GM18868 (cell line): Measurements from ENCODE around the gene ABCA8.

Experiments
- ATAC-seq: cut with Tn5 transposase; IDR thresholded peaks from one replicate; pipeline ENCODE4 v1.9.1; 2021; ENCODE audit warnings: mild to moderate bottlenecking, moderate library complexity; ENCODE audit not compliant: unreplicated experiment

The ABCA8 gene

DNA sequence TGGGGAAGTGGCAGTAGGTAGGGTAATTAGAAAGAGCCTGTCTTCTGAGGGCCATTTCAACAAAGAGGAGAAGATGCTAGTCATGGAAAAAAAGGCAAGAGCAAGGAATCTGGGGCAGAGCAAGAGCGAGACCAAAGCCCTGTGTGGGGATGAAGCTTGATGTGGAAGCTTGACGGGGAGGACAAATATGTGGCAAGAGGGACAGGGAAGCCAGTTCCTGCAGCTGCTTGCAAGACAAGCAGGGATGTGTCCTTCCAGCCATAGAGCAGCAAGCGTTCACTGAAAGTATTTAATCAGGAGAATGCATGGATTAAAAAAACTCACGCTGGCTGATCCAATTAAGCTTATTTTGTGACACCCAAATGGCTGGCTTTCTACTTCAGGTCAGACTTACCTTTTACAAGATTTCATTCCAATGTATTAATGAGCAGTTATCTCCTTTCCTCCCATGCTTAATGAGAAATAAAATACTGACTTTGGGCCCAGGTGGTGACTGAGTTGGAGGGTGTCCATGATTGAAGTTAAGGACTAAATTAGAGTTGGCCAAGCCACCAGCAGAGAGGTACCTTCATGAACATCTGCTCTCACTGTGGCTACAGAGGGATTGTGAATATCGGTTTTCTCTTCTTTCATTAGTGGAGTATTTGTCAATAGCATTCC, 76.8 kb downstream of the ABCA8 start:
- no peak for ATAC-seq

DNA sequence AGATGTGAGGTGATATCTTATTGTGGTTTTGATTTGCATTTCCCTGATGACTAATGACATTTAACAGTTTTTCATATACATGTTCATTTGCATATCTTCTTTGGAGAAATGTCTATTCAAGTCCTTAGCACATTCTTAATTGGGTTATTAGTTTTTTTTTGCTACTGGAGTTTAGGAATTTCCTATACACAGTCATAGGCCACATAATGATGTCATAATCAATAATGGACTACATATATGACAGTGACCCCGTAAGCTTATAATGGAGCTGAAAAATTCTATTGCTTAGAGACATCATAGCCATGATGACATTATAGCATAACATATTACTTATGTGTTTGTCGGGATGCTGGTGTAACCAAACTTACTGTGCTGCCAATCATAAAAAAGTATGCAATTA, 83.7 kb downstream of the ABCA8 start:
- ATAC-seq, result no peak

DNA sequence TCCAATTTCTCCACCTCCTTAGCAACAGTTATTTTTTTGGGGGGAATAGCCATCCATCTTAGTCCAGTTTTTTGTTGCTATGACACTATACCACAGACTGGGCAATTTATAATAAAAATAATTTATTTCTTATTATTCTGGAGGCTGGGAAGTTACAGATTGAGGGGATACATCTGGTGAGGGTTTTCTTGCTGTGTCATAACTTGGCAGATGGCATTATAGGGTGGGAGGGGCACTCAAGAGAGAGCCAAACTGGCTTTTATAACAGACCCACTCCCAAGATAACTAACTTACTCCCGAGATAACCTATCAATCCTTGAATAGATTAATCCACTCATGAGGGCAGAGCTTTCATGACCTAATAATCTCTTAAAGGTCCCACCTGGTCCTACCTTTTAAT, 84.2 kb downstream of the ABCA8 start:
- ATAC-seq, result no peak

DNA sequence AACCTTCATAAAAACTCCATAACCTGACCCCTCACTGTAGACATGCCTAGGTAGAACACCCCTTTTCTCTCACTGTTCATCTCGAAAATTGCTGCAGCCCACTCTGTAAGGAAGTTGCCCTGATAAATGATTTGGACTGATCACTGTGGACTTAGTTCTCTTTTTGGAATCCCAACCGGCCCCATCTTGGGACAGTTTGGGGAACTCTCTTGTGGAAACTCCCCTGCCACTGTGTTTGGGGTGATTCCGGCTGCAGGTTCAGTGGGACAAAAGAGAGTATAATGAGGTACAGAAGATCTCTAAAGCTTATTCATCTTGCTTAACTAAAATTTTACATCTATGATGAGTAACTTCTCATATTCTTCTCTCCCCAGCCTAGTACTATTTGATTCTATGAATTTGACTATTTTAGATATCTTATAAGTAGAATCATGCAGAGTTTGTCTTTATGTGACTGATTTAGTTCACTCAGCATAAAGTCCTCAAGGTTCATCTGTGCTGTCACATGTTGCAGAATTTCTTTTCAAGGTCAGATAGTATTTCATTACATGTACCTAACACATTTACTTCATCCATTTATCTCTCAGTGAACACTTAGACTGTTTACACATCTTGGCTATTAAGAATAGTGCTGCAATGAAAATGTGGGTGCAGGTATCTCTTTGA, 84.9 kb downstream of the ABCA8 start:
- no peak for ATAC-seq

DNA sequence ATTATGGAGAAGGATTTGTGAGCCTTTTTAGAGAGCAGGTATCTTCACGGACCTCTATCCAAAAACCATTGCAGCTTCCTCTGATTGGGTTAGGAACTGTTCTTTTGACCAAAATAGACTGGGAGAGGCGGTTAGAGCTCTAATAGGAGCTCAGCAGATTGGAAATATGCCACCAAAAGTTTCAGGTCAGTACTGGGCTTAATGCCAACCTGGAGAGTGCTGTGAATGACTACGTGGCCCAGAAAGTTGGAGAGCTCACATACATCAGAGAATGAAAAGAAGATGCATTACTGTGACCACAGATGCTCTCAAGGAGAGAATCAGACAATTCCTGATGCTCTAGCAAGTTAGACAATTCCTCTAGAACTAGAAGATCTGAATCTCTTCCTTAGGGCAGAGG, 86.5 kb downstream of the ABCA8 start:
- ATAC-seq, result no peak

DNA sequence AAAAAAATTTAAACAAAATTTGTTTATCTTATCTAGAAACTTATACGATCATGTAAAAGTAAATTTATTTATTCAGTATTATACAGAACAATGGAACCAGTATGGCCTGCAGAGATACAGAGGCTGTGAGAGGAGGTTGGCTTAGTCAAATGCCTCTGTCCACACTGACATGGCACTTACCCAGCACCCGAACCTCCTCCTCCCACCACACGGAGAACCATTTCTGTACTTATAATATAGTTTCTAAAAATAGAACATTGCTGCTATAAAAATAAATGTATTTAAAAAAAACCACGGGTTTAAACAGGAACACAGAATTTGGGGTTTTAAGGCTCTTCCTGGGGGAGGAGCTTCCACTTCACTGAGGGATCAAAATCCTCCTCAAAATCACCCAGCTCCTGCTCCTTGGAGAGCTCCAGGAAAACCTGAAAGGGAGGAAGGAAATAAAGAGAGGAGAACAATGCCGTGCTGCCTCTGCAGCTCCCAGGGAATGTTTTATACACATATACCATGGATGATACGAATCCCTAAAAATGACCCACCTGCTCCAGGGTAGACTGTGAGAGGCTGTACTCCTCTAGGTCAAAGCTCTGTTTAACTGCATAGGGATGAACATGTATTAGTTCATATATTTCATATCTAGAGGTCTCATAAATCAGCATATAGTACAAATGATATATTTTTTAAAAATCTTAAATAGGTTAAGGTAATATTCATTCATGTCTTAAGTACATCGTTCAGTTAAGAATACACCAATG, 87.3 kb downstream of the ABCA8 start:
- no peak for ATAC-seq

DNA sequence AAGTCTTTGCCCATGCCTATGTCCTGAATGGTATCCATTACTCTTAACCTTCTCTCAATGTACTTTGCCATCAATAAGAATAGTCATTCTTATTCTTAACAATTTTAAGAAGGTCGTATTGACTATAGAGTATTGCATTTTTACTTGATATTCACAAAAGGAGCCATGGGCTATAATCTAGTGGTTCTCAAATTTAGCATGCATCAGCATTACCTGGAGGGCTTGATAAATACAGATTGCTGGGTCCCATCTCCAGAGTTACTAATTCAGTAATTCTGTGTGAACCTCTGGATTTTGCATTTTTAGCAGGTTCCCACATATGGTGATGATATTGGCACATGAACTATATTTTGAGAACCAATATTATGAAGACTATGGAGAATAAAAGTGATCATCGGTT, 89.6 kb downstream of the ABCA8 start:
- no peak for ATAC-seq

DNA sequence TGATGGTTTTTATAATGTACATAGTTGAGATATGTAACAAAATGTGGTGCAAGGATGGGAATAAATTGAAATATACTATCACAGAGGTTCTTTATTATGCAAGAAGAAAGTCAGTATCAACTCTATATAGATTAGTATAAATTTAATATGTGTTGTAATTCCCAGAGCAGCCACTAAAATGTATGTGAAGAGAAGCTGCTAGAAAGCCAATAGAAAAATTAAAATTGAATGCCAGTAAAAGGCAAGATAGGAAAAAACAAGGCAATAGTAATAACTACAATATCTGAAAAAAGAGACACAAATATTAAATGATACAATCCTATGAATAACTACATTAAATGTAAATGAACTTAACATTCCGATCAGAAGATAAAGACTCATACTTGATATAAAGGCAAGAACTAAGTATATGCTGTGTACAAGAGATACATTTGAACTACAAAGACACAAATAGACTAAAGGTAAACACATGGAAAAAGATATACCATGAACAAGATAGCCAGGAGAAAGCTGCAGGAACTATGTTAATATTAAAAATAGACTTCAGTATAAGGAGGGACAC, 92.0 kb downstream of the ABCA8 start:
- no peak for ATAC-seq

DNA sequence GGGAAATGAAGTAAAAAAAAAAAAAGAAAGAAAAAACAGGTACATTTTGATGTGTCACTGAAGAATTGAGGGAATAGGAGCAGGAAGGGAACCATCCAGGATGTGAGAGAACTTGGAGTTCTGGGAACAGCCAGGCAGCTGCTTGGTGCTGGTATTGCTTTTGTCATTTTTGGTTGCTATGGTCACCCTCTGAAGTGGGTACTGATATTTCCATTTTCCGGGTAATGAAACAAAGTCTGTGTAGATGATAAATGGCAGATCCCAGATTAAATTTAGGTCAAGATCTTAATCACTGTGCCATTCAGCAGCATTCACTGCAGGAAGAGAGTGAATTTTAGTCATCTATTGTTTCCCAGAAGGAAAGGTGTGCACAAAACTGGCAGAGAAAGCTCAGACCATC, 93.6 kb downstream of the ABCA8 start:
- ATAC-seq, result no peak

DNA sequence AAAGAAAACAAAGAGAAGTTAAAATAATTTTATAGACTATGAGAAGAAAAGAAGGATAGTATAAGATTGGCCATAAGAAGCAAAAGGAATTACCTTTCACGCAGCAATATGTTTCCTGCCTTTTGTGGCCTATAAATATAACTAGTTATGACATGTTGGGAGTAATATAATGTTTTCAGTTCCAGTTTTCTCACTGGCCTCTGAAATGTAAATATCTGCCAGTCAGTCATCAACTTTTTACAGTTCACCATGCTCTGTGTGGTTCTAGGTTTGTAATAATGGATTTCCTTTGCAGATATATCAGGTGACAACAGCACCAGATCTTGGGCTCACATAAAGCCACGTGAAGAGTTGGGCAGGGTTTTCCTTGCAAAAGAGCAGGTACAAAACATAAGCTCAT, 94.3 kb downstream of the ABCA8 start:
- no peak for ATAC-seq

DNA sequence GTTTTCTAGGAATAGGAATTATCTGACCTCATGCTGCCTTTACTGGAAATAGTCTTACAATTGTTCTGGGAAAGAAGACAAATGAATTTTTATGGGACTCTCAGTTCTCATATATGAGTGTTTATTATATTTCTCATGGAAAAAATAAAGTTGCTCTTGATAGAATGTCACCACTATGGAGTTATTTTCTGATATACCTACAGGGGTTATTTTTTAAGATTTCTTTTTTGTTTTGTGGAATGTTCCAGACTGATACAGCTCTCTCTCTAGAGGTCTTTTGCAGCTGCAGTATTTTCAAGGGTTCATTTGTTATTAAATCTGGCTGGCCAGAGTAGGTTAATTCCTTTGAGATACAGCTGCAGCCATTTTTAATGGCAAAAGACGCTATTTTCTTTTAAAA, 100.7 kb downstream of the ABCA8 start:
- ATAC-seq, result no peak

DNA sequence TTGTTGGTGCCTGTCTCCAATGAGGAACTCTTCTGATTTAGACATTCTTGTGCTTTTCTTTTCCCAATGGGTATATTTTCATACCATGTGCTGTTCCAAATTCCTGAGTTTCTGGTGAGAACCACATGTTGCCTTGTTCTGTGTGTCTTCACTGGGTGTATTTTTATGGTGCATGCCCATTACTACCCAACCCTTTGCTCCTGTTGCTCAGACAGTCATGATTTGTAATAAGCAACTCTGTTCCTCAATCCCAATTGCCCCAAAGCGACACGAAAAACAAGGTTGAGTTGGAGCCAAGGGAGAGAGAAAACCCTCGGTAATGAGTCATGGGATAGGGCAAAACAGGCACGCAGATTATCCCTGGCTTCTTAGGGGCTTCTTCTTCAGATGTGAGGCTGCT, 101.8 kb downstream of the ABCA8 start:
- ATAC-seq, result no peak

DNA sequence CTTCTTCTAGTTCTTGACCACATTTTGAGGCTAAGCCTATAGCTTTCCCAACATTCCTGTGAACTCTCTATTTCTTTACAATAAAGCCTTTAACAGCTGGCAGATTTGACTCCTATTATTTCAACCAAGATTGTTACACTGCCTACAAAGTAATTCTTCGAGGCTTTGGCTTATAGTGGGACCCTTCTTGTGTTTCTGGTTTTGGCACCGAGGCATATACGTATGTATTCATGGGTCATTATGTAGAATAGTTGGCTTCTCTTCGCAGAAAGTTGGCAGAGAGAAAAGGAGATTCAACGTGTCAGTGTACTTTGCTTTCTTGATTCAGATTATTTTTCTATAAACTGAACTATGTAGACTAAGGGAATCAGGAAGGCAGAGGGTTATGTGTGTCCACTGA, 102.2 kb downstream of the ABCA8 start:
- no peak for ATAC-seq

DNA sequence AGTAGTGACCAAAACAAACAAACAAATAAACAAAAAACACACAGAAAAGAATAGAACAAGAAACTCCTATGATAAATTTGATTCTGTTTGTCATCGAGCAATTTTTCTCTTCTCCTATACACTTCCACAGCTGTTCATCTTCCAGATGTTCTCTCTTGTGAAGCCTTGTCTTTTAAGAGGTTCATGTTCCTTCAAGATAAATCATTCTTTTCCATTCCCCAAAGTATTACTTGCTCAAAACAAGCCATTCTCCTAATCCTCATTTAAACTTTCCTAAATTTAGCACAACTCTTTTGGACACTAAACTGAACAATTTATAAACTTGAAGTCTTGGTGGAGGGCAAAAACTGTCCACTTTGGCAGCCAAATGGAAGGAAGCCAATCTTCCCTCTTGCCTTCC, 103.3 kb downstream of the ABCA8 start:
- ATAC-seq, result no peak

DNA sequence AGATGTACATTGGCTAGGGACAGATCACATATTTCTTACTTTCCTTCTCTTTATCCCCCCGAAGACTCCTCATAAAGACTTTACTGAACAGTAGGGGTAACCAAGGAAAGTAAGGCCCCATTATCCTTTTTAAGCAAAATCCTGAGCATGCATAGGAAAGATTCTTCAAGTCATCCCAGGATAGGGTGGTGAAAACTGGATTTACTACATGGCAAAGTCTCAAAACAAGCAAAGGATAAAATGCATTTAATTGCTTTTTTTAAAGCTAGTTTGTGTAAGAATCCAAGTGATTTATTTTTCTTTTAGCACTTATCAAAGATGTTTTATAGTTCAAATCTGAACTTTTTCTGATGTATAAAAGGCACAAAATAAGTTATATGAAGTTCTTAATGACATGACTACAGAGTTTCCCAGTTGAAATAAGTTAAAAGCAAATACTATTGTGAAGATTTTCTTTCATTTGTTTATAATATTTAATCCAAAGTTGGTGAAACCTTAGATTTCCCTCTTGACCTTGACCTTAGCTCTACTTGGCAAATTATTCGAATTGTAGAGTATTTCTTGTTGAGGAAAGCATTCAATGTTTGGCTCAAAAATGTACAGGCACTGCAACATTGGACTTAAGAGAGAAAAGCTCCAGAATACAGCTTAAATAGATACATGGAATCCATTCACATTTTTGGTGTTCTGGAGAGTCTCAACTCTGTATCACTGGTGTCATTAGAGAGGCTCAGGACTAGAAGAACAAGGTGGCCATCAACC, 104.3 kb downstream of the ABCA8 start:
- no peak for ATAC-seq

DNA sequence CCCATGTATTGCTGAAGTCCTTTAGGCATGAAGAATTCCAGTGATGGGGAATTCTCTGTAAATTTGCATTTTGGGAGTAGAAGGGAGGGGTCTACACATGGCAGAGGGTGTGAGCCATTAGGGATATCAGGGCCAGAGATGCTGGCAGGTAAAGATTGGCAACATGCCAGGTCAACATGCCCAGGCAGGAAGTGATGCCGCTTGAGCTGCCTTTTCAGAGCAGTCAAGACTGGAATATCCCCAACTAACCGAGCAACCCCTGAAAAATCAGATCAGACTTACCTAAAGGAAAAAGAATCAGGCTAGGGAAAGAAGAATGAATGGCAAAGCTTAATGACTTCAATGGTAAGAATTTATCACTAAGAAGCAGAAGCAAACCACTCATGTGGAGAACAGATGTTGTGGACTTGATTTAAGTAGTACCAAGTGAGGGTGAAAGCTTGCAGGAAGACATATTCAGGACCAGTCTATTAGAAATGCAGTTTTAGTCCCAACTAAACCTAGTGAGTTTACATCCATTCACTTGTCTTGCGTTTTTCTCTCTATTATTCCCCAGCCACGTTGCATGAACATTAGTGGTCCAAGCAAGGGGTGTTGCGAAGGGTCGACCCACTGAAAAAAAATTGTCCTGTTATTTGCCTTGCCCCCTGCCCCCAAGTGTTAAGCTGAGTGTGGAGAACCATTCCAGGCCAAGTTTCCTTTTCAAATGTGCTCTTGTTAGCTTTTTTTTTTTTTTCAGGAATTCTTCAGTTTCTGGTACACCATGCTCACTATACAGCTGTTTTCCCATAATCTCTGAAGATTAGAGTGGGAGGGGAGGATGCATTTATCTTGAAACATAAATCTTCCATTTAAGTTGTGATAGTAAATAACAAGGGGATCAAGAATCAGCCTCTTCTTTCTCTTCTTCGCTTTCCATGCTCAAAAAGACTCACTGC, 105.2 kb downstream of the ABCA8 start:
- ATAC-seq, result no peak

DNA sequence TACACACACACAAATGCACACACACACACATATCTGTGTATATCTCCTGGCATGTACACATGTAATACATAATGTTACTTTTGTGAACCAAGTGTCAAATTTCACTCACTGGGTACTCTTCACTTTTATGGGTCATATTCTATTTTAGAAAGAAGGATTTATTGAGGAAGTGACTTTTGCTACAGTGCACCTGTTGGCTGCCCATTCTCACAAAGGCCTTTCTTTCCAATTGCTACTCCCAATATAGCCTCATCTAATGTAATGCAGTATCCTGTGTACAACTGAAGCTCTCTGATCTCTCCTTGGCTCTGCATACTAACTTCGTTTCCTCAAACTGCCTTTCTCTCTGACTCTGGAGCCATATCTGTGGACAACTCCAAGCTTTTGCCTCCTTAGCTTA, 107.5 kb downstream of the ABCA8 start:
- no peak for ATAC-seq

DNA sequence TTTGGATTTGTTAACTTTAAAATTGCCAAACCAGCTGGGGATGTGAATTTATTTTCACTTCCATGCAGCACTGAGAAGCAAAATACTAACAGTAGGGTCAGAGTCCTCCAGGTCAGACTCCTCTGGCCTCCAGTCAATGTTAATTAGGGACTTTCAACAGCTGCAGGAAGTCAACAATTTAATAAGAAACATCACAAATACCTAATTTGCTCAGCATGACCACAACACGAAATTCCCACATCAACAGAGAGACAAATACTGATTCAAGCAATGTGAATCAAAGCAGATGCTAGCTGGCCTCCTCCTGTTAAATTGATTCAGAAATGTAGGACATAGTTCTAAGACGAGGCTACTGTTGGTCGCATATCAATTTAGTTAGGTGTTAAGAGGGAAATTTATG, 111.7 kb downstream of the ABCA8 start:
- no peak for ATAC-seq

DNA sequence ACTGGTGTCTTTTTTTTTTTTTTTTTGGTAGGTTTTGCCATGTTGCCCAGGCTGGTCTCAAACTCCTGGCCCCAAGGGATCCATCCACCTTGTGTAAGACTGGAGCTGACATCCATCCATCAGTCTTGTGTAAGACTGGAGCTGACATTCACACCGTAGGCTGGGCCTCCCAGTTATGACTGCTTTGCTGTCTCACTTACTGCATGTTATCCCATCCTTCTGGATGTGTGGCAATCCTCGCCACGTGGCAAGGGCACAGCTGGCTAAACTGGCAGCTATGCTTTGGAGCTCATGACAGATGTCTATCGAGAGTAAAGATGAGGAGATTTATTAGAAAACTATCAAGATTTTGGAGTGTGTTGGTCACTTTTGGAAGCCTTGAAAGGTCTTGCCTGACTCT, 115.1 kb downstream of the ABCA8 start:
- ATAC-seq, result no peak

DNA sequence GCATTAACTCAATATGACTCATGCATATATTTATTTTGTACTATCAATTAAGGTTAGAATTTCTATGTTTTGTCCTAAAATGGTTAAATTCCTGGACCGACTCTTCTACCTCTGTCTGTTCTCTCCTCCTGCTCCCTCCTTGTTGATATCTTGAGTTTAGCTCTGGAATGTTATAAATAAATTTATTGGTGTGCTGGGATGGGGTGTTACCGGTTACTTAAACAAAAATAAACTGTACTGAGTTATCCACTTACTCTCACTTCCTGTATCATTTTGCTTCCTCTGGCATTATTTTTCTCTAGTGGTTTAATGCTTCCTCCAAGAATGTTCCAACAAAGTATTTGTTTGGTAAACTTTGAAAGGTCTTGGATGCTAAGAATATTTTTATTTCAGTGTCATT, 120.1 kb downstream of the ABCA8 start:
- ATAC-seq, result no peak
